ENCODE results near the gene JCHAIN. TPM values are rescaled to one million over a fixed set of nuclear protein-coding genes. Genes with fewer than 3 reads are reported as not detected.
A peak's percentile ranks its signal among the peaks of the same experiment; 100 is the strongest.

Gene JCHAIN
- total and polyA plus RNA-seq, 2 of the 13 experiments (the other 11 are each of a cell fraction or from before 2014, with no cell fraction given), result not detected

GRCh38 chr4:70687821-70688794 is 21.8 kb upstream of the JCHAIN start, which contains the start of gene UTP3 (continued):
- TF ChIP-seq RFX3 (CRISPR knock-in tag; IDR thresholded peaks at IDR 0.05) (peak; percentile 39; the same call in 1 of the 2 replicates), ADNP (CRISPR knock-in tag; IDR thresholded peaks at IDR 0.05) (no peak), FOXJ3 (CRISPR knock-in tag; IDR thresholded peaks at IDR 0.05; ENCODE audit: borderline replicate concordance) (peak; percentile 70; the same call in 1 of the 2 replicates), ARID2 (CRISPR knock-in tag; IDR thresholded peaks at IDR 0.05; ENCODE audit: borderline replicate concordance) (no peak), ASH2L (IDR thresholded peaks at IDR 0.05; ENCODE audit: insufficient read length, low read depth, low read length) (peak; percentile 99), CBX2 (IDR thresholded peaks at IDR 0.05; ENCODE audit: low read depth, low read length) (no peak), CBX2 (CRISPR knock-in tag; IDR thresholded peaks at IDR 0.05; ENCODE audit: low read depth) (peak; percentile 41; the same call in 1 of the 2 replicates), ZNF615 (CRISPR knock-in tag; IDR thresholded peaks at IDR 0.05; ENCODE audit: borderline replicate concordance) (peak; percentile 84; the same call in 1 of the 2 replicates), KLF15 (CRISPR knock-in tag; IDR thresholded peaks at IDR 0.05; ENCODE audit: borderline replicate concordance) (no peak), SALL2 (CRISPR knock-in tag; IDR thresholded peaks at IDR 0.05) (peak; percentile 79), ZNF570 (CRISPR knock-in tag; IDR thresholded peaks at IDR 0.05; ENCODE audit: borderline replicate concordance) (no peak), TERF1 (CRISPR knock-in tag; IDR thresholded peaks at IDR 0.05) (no peak), SRSF4 (IDR thresholded peaks at IDR 0.05; ENCODE audit: low read depth, low read length, poor library complexity, severe bottlenecking) (no peak), ZNF562 (CRISPR knock-in tag; IDR thresholded peaks at IDR 0.05; ENCODE audit: borderline replicate concordance) (no peak), ZKSCAN1 (IDR thresholded peaks at IDR 0.05; ENCODE audit: low read length) (peak; percentile 59), ZNF34 (CRISPR knock-in tag; IDR thresholded peaks at IDR 0.05; ENCODE audit: borderline replicate concordance) (0 out of 2 replicates have a peak, but pooled peaks have one; percentile 25), PRDM4 (CRISPR knock-in tag; IDR thresholded peaks at IDR 0.05; ENCODE audit: borderline replicate concordance) (no peak), ZNF782 (CRISPR knock-in tag; IDR thresholded peaks at IDR 0.05; ENCODE audit: borderline replicate concordance) (peak; percentile 84; the same call in 1 of the 2 replicates), ZNF710 (CRISPR knock-in tag; IDR thresholded peaks at IDR 0.05; ENCODE audit: borderline replicate concordance) (no peak; the same call in 1 of the 2 replicates)
- TF ChIP-seq, protein P1, sequence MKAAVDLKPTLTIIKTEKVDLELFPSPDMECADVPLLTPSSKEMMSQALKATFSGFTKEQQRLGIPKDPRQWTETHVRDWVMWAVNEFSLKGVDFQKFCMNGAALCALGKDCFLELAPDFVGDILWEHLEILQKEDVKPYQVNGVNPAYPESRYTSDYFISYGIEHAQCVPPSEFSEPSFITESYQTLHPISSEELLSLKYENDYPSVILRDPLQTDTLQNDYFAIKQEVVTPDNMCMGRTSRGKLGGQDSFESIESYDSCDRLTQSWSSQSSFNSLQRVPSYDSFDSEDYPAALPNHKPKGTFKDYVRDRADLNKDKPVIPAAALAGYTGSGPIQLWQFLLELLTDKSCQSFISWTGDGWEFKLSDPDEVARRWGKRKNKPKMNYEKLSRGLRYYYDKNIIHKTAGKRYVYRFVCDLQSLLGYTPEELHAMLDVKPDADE (CRISPR knock-in tag; IDR thresholded peaks at IDR 0.05), result no peak
